Upper lobe of left lung (tissue), 6 donors: ENCODE results near the gene PFKP. TPM values are rescaled to one million over a fixed set of nuclear protein-coding genes. Genes with fewer than 3 reads are reported as not detected.

Source experiments
- ATAC-seq, 2 donors: fragments of 200-7000 bp; cut with Tn5 transposase; one replicate each; pipeline ENCODE4 v1.9.1; 2022; ENCODE audit warnings: mild to moderate bottlenecking in 2 of 2, moderate library complexity in 2 of 2; ENCODE audit not compliant: low FRiP score in 2 of 2
- DNase-seq, 2 donors: peaks; one replicate each; pipeline ENCODE4 v3.0.0-alpha.2; 2019 to 2020
- H3K27ac ChIP-seq, 4 donors: fragments of 200-600 bp; sonication (generic); one replicate each; pipeline ENCODE4 v1.5.1; 2016 to 2019
- H3K27me3 ChIP-seq, 4 donors: fragments of 200-600 bp; sonication (generic); one replicate each; pipeline ENCODE4 v1.5.1; 2017 to 2019
- H3K36me3 ChIP-seq, 4 donors: fragments of 200-600 bp; sonication (generic); one replicate each; pipeline ENCODE4 v1.5.1; 2016 to 2019
- H3K4me1 ChIP-seq, 4 donors: fragments of 200-600 bp; sonication (generic); one replicate each; pipeline ENCODE4 v1.5.1; 2018 to 2019
- H3K4me3 ChIP-seq, 4 donors: fragments of 200-600 bp; sonication (generic); one replicate each; pipeline ENCODE4 v1.5.1; 2017 to 2019; ENCODE audit warnings: mild to moderate bottlenecking in 2 of 4, moderate library complexity in 1 of 4
- H3K9me3 ChIP-seq, 4 donors: fragments of 200-600 bp; sonication (generic); one replicate each; pipeline ENCODE4 v1.5.1; 2018 to 2019
- EP300 ChIP-seq, 4 donors: sonication (generic); formaldehyde crosslinking; IDR thresholded peaks; one replicate each; pipeline ENCODE4 v1.5.1; 2017; ENCODE audit warnings: antibody characterized with exemption in 4 of 4, control low read depth in 2 of 4
- POLR2A ChIP-seq, 4 donors: fragments of 450-650 bp; IDR thresholded peaks; one replicate each; pipeline ENCODE4 v1.5.1; 2016 to 2017; ENCODE audit warnings: antibody characterized with exemption in 4 of 4, mild to moderate bottlenecking in 2 of 4
- POLR2AphosphoS5 ChIP-seq, 2 donors: sonication (generic); formaldehyde crosslinking; IDR thresholded peaks; one replicate each; pipeline ENCODE4 v1.5.1; 2017; ENCODE audit warnings: antibody characterized with exemption in 2 of 2
- WGBS, 2 donors: methylation state at CpG; one replicate each; pipeline ENCODE4 v1.1.5; 2017 to 2018; 5-methylcytosine and 5-hydroxymethylcytosine counted together
- total RNA-seq, 6 donors: library from RNA; depleted of rRNA in 4 of 6; stranded (reverse); fragments of >200 nt in 4 of 6; gene quantifications; one replicate each; pipeline versions ENCODE4 v1.1.0 to v1.2.1, GENCODE V29; 2016 to 2021
- TF ChIP-seq, protein P1 (sequence below), 6 experiments: fragments of 450-650 bp in 4 of 6; fragments of 200-600 bp in 2 of 6; sonication (generic) in 2 of 6; IDR thresholded peaks; one replicate each; pipeline ENCODE4 v1.5.1; 2016 to 2019; ENCODE audit warnings: antibody characterized with exemption in 6 of 6
- donor health status: DM: no; HTN: no; CAD: no; lungs with moderate emphysema.
- donor health status: DM: no; HTN: yes; CAD: no; lungs with severe emphysema.

PFKP gene
- total RNA-seq, 6 donors from 2014 or later = 18.9 to 42.1 (median 30.8) TPM

- peaks cover 42 to 94% (median 73%) of the 10 kb centered on the region in 4 donors for H3K36me3 ChIP-seq
- no peak overlapping the region for H3K27ac ChIP-seq
- peak in 1 of 2 donors; percentile 74 for ATAC-seq
Measured at GRCh38 chr10:3136336-3136735, 69.0 kb downstream of the PFKP start.

DNA sequence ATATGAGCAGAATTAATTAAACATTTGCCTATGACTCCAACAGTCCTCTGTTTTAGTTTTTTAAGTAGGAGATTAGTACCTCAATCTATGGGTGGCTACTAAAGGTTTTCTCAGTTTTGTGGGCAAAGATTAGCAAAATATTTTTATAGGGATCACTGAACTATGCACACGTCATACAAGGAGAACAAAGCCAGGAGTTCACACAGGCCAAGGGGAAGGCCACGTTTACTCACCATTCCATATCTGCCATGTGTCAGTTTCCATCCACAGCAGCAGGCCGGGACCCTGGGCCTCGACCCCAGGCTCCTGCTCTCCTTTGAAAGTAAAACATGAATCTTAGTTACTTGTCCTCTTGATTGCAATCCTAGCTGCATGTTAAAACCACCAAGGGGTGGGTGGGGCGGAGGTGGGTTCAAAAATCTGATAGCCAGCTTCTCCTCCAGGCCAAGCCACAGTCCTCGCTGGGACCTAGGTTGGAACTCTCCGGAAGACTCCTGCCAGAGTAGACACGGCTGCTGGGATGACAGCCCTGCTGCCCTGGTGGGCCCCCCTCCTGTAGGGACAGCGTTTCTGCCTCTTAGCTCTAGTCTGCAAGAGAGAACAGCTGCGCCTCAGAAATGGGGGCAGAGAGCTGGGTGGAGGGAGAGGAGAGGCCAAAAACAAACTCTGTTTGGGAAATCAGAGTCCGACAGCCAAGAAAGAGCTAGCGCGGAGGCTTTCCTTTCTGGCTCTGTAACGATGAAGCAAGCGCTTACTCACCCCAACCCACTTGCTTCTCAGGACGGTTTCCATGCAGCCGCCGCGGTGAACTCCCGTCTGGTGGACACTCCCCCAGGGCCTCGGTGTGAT is 69.6 kb downstream of the PFKP start:
- Histone ChIP-seq H3K27me3 (no peaks in the 10 kb centered on the region), H3K4me3 (no peak overlapping the region), H3K27ac (no peak overlapping the region), H3K4me1 (no peaks in the 10 kb centered on the region), H3K36me3 (peaks cover 43 to 99% (median 76%) of the 10 kb centered on the region in 4 donors), H3K9me3 (no peaks in the 10 kb centered on the region)
- peak; percentile 54 to 87 for ATAC-seq
- WGBS, 2 donors = 86 to 88% methylated on average over 21 of the region's 21 CpGs
- no peak for TF ChIP-seq POLR2A (IDR thresholded peaks at IDR 0.05)
- no peak for TF ChIP-seq POLR2AphosphoS5 (IDR thresholded peaks at IDR 0.05)
- TF ChIP-seq EP300 (IDR thresholded peaks at IDR 0.05) = no peak
- TF ChIP-seq, protein P1, sequence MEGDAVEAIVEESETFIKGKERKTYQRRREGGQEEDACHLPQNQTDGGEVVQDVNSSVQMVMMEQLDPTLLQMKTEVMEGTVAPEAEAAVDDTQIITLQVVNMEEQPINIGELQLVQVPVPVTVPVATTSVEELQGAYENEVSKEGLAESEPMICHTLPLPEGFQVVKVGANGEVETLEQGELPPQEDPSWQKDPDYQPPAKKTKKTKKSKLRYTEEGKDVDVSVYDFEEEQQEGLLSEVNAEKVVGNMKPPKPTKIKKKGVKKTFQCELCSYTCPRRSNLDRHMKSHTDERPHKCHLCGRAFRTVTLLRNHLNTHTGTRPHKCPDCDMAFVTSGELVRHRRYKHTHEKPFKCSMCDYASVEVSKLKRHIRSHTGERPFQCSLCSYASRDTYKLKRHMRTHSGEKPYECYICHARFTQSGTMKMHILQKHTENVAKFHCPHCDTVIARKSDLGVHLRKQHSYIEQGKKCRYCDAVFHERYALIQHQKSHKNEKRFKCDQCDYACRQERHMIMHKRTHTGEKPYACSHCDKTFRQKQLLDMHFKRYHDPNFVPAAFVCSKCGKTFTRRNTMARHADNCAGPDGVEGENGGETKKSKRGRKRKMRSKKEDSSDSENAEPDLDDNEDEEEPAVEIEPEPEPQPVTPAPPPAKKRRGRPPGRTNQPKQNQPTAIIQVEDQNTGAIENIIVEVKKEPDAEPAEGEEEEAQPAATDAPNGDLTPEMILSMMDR (IDR thresholded peaks at IDR 0.05) = no peak
- no peak for DNase-seq

More at GRCh38 chr10:3136336-3136735, 69.0 kb downstream of the PFKP start:
- Histone ChIP-seq H3K9me3 (no peaks in the 10 kb centered on the region), H3K27me3 (no peaks in the 10 kb centered on the region), H3K4me1 (no peaks in the 10 kb centered on the region), H3K4me3 (no peak overlapping the region)
- no peak for DNase-seq
- TF ChIP-seq, protein P1 (IDR thresholded peaks at IDR 0.05) = no peak
- no peak for TF ChIP-seq POLR2A (IDR thresholded peaks at IDR 0.05)
- TF ChIP-seq EP300 (IDR thresholded peaks at IDR 0.05) = no peak
- no peak for TF ChIP-seq POLR2AphosphoS5 (IDR thresholded peaks at IDR 0.05)
- 73 to 77% methylated on average over 13 to 14 of the region's 14 CpGs for whole genome bisulfite sequencing, 2 donors

DNA sequence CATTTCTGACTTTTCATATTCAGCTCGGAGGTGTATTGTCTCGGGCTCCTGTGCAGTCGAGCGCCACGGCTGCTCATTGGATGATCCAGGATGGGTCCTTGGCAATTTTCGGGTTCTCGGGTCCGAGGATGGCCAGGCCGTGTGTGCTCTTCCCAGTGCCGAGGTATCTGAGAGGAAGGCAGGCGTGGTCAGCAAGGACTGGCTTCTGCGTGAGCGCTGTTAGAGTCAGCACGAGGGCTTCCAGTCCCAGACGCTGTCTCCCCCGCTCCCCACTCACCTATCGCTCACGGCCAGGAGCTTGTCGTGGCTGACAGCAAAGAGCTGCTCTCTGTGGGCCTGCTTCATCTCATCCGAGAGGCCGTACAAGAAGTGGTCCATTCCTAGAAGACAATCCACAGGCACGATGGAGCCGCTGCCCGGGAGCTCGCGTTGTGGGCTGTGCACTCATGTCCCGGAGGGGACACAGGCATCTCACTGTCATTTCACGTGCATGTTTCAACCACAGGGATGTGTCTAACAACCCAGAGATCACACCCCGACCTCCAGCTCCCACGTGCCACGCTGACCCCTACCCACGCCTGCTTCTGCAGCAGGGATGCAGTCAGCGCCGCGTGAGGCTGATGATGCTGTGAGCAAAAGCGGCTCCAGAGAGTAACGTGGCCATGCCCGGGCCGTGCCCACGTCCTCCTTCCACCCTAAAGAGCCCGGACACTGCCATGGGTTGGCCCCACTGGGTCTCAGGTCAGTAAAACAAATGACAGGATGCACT is 70.8 kb downstream of the PFKP start:
- no peak overlapping the region for H3K27ac ChIP-seq
- H3K27me3 ChIP-seq = no peaks in the 10 kb centered on the region
- no peak overlapping the region for H3K4me3 ChIP-seq
- TF ChIP-seq POLR2A (IDR thresholded peaks at IDR 0.05) = no peak
- TF ChIP-seq, protein P1 (IDR thresholded peaks at IDR 0.05) = no peak
- no peak for TF ChIP-seq EP300 (IDR thresholded peaks at IDR 0.05)
- no peak for TF ChIP-seq POLR2AphosphoS5 (IDR thresholded peaks at IDR 0.05)
- peaks cover 46 to 99% (median 78%) of the 10 kb centered on the region in 4 donors for H3K36me3 ChIP-seq
- no peaks in the 10 kb centered on the region for H3K4me1 ChIP-seq
- DNase-seq (peak in 1 of 2 donors; percentile 72), ATAC-seq (no peak)
- 92 to 93% methylated on average over 41 of the region's 41 CpGs for WGBS, 2 donors
- H3K9me3 ChIP-seq = no peaks in the 10 kb centered on the region

DNA sequence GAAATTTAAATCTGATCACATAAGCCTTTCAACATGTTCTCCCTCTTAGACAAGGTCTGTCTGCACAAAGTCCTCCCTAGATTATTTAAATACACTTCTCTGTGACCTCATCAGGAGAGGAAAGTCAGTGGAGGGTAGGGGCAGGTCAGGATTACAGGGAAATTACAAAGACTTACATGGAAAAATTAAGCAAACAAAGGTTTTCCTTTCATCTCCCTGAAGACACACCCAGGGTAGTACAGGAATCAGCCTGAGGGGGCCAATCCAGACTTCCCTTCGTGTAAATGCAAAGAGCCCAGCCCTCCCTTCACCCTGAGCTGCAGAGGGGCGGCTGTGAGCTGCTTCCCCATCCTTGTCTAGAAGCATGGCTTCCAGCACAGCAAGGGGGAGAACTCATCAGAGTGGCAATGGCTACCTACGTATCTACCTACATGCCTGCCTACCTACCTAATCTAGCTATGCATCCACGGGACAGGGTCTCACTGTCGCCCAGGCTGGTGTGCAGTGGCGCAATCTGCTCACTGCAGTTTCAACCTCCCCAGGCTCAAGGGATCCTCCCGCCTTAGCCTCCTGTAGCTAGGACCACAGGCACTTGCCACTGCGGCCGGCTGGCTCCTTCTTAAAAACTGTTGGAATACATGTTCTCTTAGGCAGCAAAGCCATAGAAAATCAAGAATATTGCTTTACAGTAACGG is 72.0 kb downstream of the PFKP start:
- Histone ChIP-seq H3K36me3 (peaks cover 49 to 100% (median 83%) of the 10 kb centered on the region in 4 donors), H3K27me3 (no peaks in the 10 kb centered on the region), H3K9me3 (no peaks in the 10 kb centered on the region), H3K27ac (no peak overlapping the region), H3K4me3 (no peak overlapping the region), H3K4me1 (no peaks in the 10 kb centered on the region)
- ATAC-seq (no peak), DNase-seq (no peak)
- 83 to 93% methylated on average over 10 of the region's 10 CpGs for WGBS, 2 donors
- TF ChIP-seq EP300 (IDR thresholded peaks at IDR 0.05) (no peak), POLR2A (IDR thresholded peaks at IDR 0.05) (no peak)
- TF ChIP-seq, protein P1 (IDR thresholded peaks at IDR 0.05) = no peak
